KMS-11 (cell line): Measurements from ENCODE around the gene TIFAB.

ENCODE experiments used
- H2AFZ ChIP-seq: fragments of 200-600 bp; sonication (generic); 2 replicates; pipeline ENCODE4 v1.6.1; 2016; ENCODE audit warnings: antibody characterized with exemption, mixed run types, low read depth
- H3K27ac ChIP-seq: fragments of 200-600 bp; sonication (generic); 2 replicates; pipeline ENCODE4 v1.6.1; 2016; ENCODE audit warnings: mild to moderate bottlenecking, mixed run types
- H3K27me3 ChIP-seq: fragments of 200-600 bp; sonication (generic); 2 replicates; pipeline ENCODE4 v1.6.1; 2017; ENCODE audit warnings: mild to moderate bottlenecking, low read depth, mixed run types, moderate library complexity; ENCODE audit not compliant: insufficient read depth
- H3K36me3 ChIP-seq: fragments of 200-600 bp; sonication (generic); 2 replicates; pipeline ENCODE4 v1.6.1; 2017; ENCODE audit warnings: mild to moderate bottlenecking, mixed run types; ENCODE audit not compliant: insufficient read depth
- H3K4me1 ChIP-seq: fragments of 200-600 bp; sonication (generic); 2 replicates; pipeline ENCODE4 v1.6.1; 2016; ENCODE audit warnings: mild to moderate bottlenecking, low read depth, mixed run types; ENCODE audit not compliant: poor library complexity, severe bottlenecking
- H3K4me2 ChIP-seq: fragments of 200-600 bp; sonication (generic); 2 replicates; pipeline ENCODE4 v1.7.0; 2016; ENCODE audit warnings: mild to moderate bottlenecking, mixed run types
- H3K4me3 ChIP-seq: fragments of 200-600 bp; sonication (generic); IDR thresholded peaks from 2 replicates; pipeline ENCODE4 v1.6.1; 2017; ENCODE audit warnings: low read depth, low read length, mixed read lengths; ENCODE audit not compliant: insufficient read depth
- H3K79me2 ChIP-seq: fragments of 200-600 bp; sonication (generic); 2 replicates; pipeline ENCODE4 v1.6.1; 2016; ENCODE audit warnings: low read depth, mixed run types; ENCODE audit not compliant: insufficient read depth
- H3K9ac ChIP-seq: fragments of 200-600 bp; sonication (generic); 2 replicates; pipeline ENCODE4 v1.6.1; 2016; ENCODE audit warnings: mild to moderate bottlenecking, mixed run types
- H4K20me1 ChIP-seq: fragments of 200-600 bp; sonication (generic); 2 replicates; pipeline ENCODE4 v1.6.1; 2016; ENCODE audit warnings: mild to moderate bottlenecking, mixed run types; ENCODE audit not compliant: insufficient read depth
- CTCF ChIP-seq: fragments of 200-600 bp; sonication (generic); conservative IDR thresholded peaks from 2 replicates; pipeline ENCODE4 v1.6.1; 2017; ENCODE audit warnings: low read depth, mild to moderate bottlenecking, antibody characterized with exemption, low read length, moderate library complexity, mixed read lengths

Gene TIFAB

GRCh38 chr5:135435467-135436330, 16.5 kb downstream of the TIFAB start:
- Histone ChIP-seq H3K27ac (no peak overlapping the region), H3K27me3 (no peaks in the 10 kb centered on the region), H3K36me3 (no peaks in the 10 kb centered on the region), H4K20me1 (no peaks in the 10 kb centered on the region), H3K4me2 (no peak overlapping the region), H3K9ac (no peak overlapping the region), H2AFZ (no peak overlapping the region), H3K4me3 (no peak overlapping the region), H3K4me1 (no peaks in the 10 kb centered on the region), H3K79me2 (no peaks in the 10 kb centered on the region)
- TF ChIP-seq CTCF, result no peak

- Histone ChIP-seq H2AFZ (no peak overlapping the region), H3K4me2 (no peak overlapping the region), H3K9ac (no peak overlapping the region), H3K27ac (no peak overlapping the region), H3K4me1 (no peaks in the 10 kb centered on the region), H3K36me3 (no peaks in the 10 kb centered on the region), H3K79me2 (no peaks in the 10 kb centered on the region), H4K20me1 (no peaks in the 10 kb centered on the region), H3K4me3 (no peak overlapping the region), H3K27me3 (no peaks in the 10 kb centered on the region)
- TF ChIP-seq CTCF, result no peak
Measured at GRCh38 chr5:135434591-135435466, 17.3 kb downstream of the TIFAB start.

GRCh38 chr5:135433681-135434426, 18.3 kb downstream of the TIFAB start:
- Histone ChIP-seq H3K9ac (no peak overlapping the region), H3K27ac (no peak overlapping the region), H3K36me3 (no peaks in the 10 kb centered on the region), H3K79me2 (no peaks in the 10 kb centered on the region), H3K27me3 (no peaks in the 10 kb centered on the region), H4K20me1 (no peaks in the 10 kb centered on the region), H2AFZ (no peak overlapping the region), H3K4me3 (no peak overlapping the region), H3K4me1 (no peaks in the 10 kb centered on the region), H3K4me2 (no peak overlapping the region)
- no peak for TF ChIP-seq CTCF

GRCh38 chr5:135432113-135432512, 20.0 kb downstream of the TIFAB start:
- Histone ChIP-seq H2AFZ (no peak overlapping the region), H3K4me2 (no peak overlapping the region), H3K9ac (no peak overlapping the region), H3K4me3 (no peak overlapping the region), H3K27me3 (no peaks in the 10 kb centered on the region), H3K4me1 (no peaks in the 10 kb centered on the region), H4K20me1 (no peaks in the 10 kb centered on the region), H3K36me3 (no peaks in the 10 kb centered on the region), H3K27ac (no peak overlapping the region), H3K79me2 (no peaks in the 10 kb centered on the region)
- no peak for TF ChIP-seq CTCF
